UCSD-AML1 (cell line): ENCODE measurements around the gene PAQR4.

ENCODE experiments used
- DNase-seq: peaks from one replicate; lab custom pipeline; 2025; ENCODE audit not compliant: unreplicated experiment; lab: John Stamatoyannopoulos, UW

The PAQR4 gene

GRCh38 chr16:3020604-3021448 lies 51.7 kb downstream of the PAQR4 start:
- DNase-seq = no peak

DNA sequence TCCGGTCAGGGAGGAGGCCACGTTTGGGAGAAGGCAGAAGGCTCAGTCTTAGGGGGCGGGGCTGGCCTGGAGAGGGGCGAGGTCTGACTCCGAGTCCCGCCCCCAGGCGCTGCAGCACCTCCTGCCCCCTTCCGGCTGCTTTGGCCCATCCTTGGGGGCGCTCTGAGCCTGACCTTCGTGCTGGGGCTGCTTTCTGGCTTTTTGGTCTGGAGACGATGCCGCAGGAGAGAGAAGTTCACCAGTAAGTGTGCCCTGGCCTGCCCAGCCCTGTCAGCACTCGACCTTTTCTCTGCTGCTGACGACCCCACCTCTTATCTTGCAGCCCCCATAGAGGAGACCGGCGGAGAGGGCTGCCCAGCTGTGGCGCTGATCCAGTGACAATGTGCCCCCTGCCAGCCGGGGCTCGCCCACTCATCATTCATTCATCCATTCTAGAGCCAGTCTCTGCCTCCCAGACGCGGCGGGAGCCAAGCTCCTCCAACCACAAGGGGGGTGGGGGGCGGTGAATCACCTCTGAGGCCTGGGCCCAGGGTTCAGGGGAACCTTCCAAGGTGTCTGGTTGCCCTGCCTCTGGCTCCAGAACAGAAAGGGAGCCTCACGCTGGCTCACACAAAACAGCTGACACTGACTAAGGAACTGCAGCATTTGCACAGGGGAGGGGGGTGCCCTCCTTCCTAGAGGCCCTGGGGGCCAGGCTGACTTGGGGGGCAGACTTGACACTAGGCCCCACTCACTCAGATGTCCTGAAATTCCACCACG lies 52.5 kb downstream of the PAQR4 start:
- peak; percentile 79 for DNase-seq

DNA sequence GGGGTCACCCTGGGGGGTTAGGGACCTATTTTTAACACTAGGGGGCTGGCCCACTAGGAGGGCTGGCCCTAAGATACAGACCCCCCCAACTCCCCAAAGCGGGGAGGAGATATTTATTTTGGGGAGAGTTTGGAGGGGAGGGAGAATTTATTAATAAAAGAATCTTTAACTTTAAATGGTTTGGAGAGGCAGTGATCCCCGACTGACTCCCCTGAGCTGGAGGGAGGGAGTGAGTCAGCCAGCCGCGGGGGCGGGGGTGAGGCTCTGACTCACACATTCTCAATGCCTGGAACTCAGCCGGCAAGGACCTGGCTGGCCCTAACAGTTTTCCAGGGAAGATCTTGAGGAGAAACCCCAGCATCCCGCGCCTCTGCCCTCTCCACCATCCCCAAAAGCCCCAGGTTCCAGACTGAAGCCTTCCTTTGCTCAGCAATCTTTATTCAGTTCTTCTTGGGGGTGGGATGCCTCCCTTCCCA lies 53.1 kb downstream of the PAQR4 start:
- peak; percentile 63 for DNase-seq

DNA sequence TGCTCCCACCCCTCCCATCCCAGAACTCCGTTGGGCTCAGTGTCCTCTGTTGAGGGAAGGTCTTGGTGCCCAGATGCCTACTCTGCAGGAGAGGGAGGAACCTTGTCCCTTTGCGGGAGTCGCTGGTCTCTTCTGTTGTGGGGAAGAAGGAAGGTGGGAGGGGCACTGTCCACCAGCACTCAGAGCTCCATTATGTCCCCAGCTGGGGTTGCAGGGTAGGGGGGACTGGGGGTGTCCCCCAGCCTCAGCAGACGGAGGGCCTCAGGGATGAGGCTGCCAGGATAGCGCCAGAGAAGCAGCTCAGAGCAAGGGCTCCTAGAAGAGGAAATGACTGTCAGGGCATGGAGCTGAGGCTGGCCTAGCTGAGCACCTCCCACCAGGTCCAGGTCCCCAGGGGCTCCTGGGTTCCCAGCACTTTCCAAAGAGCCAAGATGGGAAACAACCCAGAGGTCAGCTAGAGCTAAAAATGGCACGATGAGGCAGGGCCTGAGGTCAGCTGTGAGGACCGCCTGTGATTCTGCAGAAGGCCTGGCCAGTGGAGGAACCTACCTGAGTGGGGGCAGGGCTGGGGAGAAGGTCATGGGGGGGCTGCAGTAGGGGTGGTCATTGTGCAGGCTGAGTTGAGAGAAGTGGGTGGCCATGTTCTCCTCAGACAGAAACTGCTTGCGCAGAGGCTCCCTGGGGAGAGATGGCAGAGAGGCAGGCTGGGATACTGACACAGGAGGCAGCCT lies 53.7 kb downstream of the PAQR4 start:
- DNase-seq = peak; percentile 40
